Midbrain (tissue), 1 donor: ENCODE results near the gene ANKS6.

Source experiments
- DNase-seq: peaks from one replicate; lab custom pipeline; 2025; lab: John Stamatoyannopoulos, UW

ANKS6 gene

GRCh38 chr9:98738741-98739140, 57.6 kb downstream of the ANKS6 start:
- DNase-seq: no peak

- DNase-seq: no peak
Measured at GRCh38 chr9:98736226-98736625, 60.1 kb downstream of the ANKS6 start.

- DNase-seq: no peak
Measured at GRCh38 chr9:98732801-98733200, 63.6 kb downstream of the ANKS6 start.

GRCh38 chr9:98732091-98732490, 64.3 kb downstream of the ANKS6 start:
- DNase-seq: no peak

- no peak for DNase-seq
Measured at GRCh38 chr9:98730871-98731270, 65.5 kb downstream of the ANKS6 start.

GRCh38 chr9:98728500-98728899, 67.9 kb downstream of the ANKS6 start:
- DNase-seq: no peak

- no peak for DNase-seq
Measured at GRCh38 chr9:98727428-98727827, 68.9 kb downstream of the ANKS6 start.

- DNase-seq: peak; percentile 28
Measured at GRCh38 chr9:98726735-98727134, 69.6 kb downstream of the ANKS6 start.

- DNase-seq: no peak
Measured at GRCh38 chr9:98724810-98725530, 71.4 kb downstream of the ANKS6 start.

- no peak for DNase-seq
Measured at GRCh38 chr9:98721643-98722042, 74.7 kb downstream of the ANKS6 start.

- DNase-seq: no peak
Measured at GRCh38 chr9:98720402-98720801, 76.0 kb downstream of the ANKS6 start.

GRCh38 chr9:98719055-98719454, 77.3 kb downstream of the ANKS6 start:
- no peak for DNase-seq

GRCh38 chr9:98714833-98715232, 81.5 kb downstream of the ANKS6 start:
- DNase-seq: no peak

GRCh38 chr9:98712987-98713386, 83.4 kb downstream of the ANKS6 start:
- DNase-seq: no peak

GRCh38 chr9:98709968-98710965, 86.1 kb downstream of the ANKS6 start:
- DNase-seq: no peak

GRCh38 chr9:98708933-98709911, 87.1 kb downstream of the ANKS6 start, which contains the start of gene GABBR2:
Gene GABBR2, minus strand, starts transcription at chr9:98708935. Its CDS starts 198 bp downstream, at chr9:98708737.
- DNase-seq: no peak

- no peak for DNase-seq
Measured at GRCh38 chr9:98708103-98708932, 88.0 kb downstream of the ANKS6 start.

- peak; percentile 42 for DNase-seq
Measured at GRCh38 chr9:98707166-98708102, 88.9 kb downstream of the ANKS6 start.

GRCh38 chr9:98706651-98707165, 89.6 kb downstream of the ANKS6 start:
- DNase-seq: no peak
